ENCODE results near the gene SYNM.
A peak's percentile ranks its signal among the peaks of the same experiment; 100 is the strongest.

SYNM gene

GRCh38 chr15:99117111-99117510 is 12.2 kb downstream of the SYNM start:
- Histone ChIP-seq H3K79me1 (ENCODE audit: low read depth, low read length) (no peaks in the 10 kb centered on the region), H3K27ac (replicated peaks; ENCODE audit: low read length) (no peak overlapping the region), H4K8ac (ENCODE audit: low read depth, low read length) (no peak overlapping the region), H2BK12ac (ENCODE audit: low read length) (no peak overlapping the region), H2BK15ac (ENCODE audit: low read length) (no peak overlapping the region), H3K14ac (ENCODE audit: low read length) (no peak overlapping the region), H3K36me3 (replicated peaks in 1 of 2; ENCODE audit: control insufficient read depth in 2 of 2, insufficient read depth in 2 of 2, low read length in 2 of 2) (peaks cover 0 to 49% of the 10 kb centered on the region in 2 donors), H3K9ac (ENCODE audit: low read depth, low read length, poor library complexity) (no peak overlapping the region), H2AK5ac (ENCODE audit: low read depth, low read length) (no peak overlapping the region), H3K23ac (ENCODE audit: low read depth, low read length, poor library complexity) (no peak overlapping the region), H3K18ac (ENCODE audit: low read length) (no peak overlapping the region), H2BK120ac (ENCODE audit: low read depth, low read length) (no peak overlapping the region), H3K4me3 (ENCODE audit: low read length in 2 of 2) (no peak overlapping the region), H4K91ac (ENCODE audit: low read depth, low read length, poor library complexity) (no peak overlapping the region), H3K4me2 (ENCODE audit: insufficient read depth, low read length, poor library complexity, severe bottlenecking) (no peak overlapping the region), H3K9me3 (replicated peaks in 1 of 2; ENCODE audit: control insufficient read depth in 2 of 2, insufficient read depth in 1 of 2, low read depth in 1 of 2, low read length in 2 of 2) (no peaks in the 10 kb centered on the region), H3K27me3 (ENCODE audit: control insufficient read depth in 3 of 3, insufficient read depth in 3 of 3, low read depth in 1 of 3, low read length in 3 of 3) (no peaks in the 10 kb centered on the region), H2BK5ac (ENCODE audit: low read length) (no peak overlapping the region), H3K4ac (ENCODE audit: low read length) (no peak overlapping the region), H3K4me1 (ENCODE audit: control insufficient read depth in 2 of 2, insufficient read depth in 1 of 2, low read depth in 1 of 2, low read length in 2 of 2) (no peaks in the 10 kb centered on the region), H2AFZ (ENCODE audit: low read length) (no peak overlapping the region)
- WGBS, 2 donors (ENCODE audit: extremely low coverage in 2 of 2, insufficient read length in 2 of 2, insufficient replicate concordance in 1 of 2), result no CpG with 5 or more reads among the region's 8 CpGs
- DNase-seq (ENCODE audit: low spot score), result no peak

DNA sequence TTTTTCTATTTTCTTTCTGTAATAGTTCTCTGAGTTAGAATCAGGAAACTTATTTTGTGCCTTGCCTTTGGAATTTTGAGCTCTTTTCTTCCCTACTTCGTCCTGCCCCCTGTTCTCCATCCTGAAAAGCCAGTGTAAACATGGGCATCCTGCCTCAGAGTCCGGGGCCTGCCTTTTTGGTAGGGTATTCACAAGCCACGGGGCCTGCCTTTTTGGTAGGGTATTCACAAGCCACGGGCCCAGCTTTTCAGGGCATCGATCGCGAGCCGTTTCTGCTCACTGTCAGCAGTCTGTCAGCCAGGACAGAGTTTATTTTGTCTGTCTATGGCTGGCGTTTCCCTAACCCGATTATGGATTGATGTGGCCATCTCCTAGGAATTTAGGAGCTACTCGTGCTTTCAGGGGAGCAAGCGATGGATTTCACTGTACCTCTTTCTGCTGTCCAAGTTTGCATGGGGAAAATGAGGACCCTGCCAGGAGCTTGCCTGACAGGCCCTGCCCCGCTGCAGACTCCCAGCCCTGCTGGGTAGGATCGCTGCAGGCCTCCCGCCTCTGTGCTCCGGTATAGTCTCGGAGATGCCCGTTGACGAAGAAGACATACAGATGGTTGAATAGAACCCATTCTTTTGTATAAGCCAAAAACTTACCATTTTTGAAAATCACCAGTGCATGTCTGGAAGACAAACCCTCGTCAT is 12.8 kb downstream of the SYNM start:
- no peak for DNase-seq (ENCODE audit: low spot score)
- H2AFZ ChIP-seq (ENCODE audit: low read length), result no peak overlapping the region
- no peak overlapping the region for H2AK5ac ChIP-seq (ENCODE audit: low read depth, low read length)
- no peak overlapping the region for H3K23ac ChIP-seq (ENCODE audit: low read depth, low read length, poor library complexity)
- H2BK120ac ChIP-seq (ENCODE audit: low read depth, low read length), result no peak overlapping the region
- no peak overlapping the region for H4K91ac ChIP-seq (ENCODE audit: low read depth, low read length, poor library complexity)
- peaks cover 0 to 49% of the 10 kb centered on the region in 2 donors for H3K36me3 ChIP-seq (replicated peaks in 1 of 2; ENCODE audit: control insufficient read depth in 2 of 2, insufficient read depth in 2 of 2, low read length in 2 of 2)
- no peaks in the 10 kb centered on the region for H3K9me3 ChIP-seq (replicated peaks in 1 of 2; ENCODE audit: control insufficient read depth in 2 of 2, insufficient read depth in 1 of 2, low read depth in 1 of 2, low read length in 2 of 2)
- H3K79me1 ChIP-seq (ENCODE audit: low read depth, low read length), result no peaks in the 10 kb centered on the region
- no peak overlapping the region for H4K8ac ChIP-seq (ENCODE audit: low read depth, low read length)
- H3K9ac ChIP-seq (ENCODE audit: low read depth, low read length, poor library complexity), result no peak overlapping the region
- no peaks in the 10 kb centered on the region for H3K27me3 ChIP-seq (ENCODE audit: control insufficient read depth in 3 of 3, insufficient read depth in 3 of 3, low read depth in 1 of 3, low read length in 3 of 3)
- no peak overlapping the region for H3K4me2 ChIP-seq (ENCODE audit: insufficient read depth, low read length, poor library complexity, severe bottlenecking)
- no peak overlapping the region for H3K4ac ChIP-seq (ENCODE audit: low read length)
- no peak overlapping the region for H2BK5ac ChIP-seq (ENCODE audit: low read length)
- no peak overlapping the region for H2BK12ac ChIP-seq (ENCODE audit: low read length)
- WGBS, 2 donors (ENCODE audit: extremely low coverage in 2 of 2, insufficient read length in 2 of 2, insufficient replicate concordance in 1 of 2), result no CpG with 5 or more reads among the region's 20 CpGs
- no peak overlapping the region for H3K4me3 ChIP-seq (ENCODE audit: low read length in 2 of 2)
- no peak overlapping the region for H3K27ac ChIP-seq (replicated peaks; ENCODE audit: low read length)
- no peaks in the 10 kb centered on the region for H3K4me1 ChIP-seq (ENCODE audit: control insufficient read depth in 2 of 2, insufficient read depth in 1 of 2, low read depth in 1 of 2, low read length in 2 of 2)
- no peak overlapping the region for H2BK15ac ChIP-seq (ENCODE audit: low read length)
- no peak overlapping the region for H3K18ac ChIP-seq (ENCODE audit: low read length)
- H3K14ac ChIP-seq (ENCODE audit: low read length), result no peak overlapping the region

- Histone ChIP-seq H3K4me1 (ENCODE audit: control insufficient read depth in 2 of 2, insufficient read depth in 1 of 2, low read depth in 1 of 2, low read length in 2 of 2) (peaks cover under 1 to 3% of the 10 kb centered on the region in 2 donors), H3K9ac (ENCODE audit: low read depth, low read length, poor library complexity) (no peak overlapping the region), H3K4me2 (ENCODE audit: insufficient read depth, low read length, poor library complexity, severe bottlenecking) (no peak overlapping the region), H3K36me3 (replicated peaks in 1 of 2; ENCODE audit: control insufficient read depth in 2 of 2, insufficient read depth in 2 of 2, low read length in 2 of 2) (peaks cover 0 to 47% of the 10 kb centered on the region in 2 donors), H4K8ac (ENCODE audit: low read depth, low read length) (no peak overlapping the region), H2BK15ac (ENCODE audit: low read length) (no peak overlapping the region), H2AFZ (ENCODE audit: low read length) (no peak overlapping the region), H2BK5ac (ENCODE audit: low read length) (no peak overlapping the region), H4K91ac (ENCODE audit: low read depth, low read length, poor library complexity) (no peak overlapping the region), H3K18ac (ENCODE audit: low read length) (no peak overlapping the region), H3K4ac (ENCODE audit: low read length) (no peak overlapping the region), H3K23ac (ENCODE audit: low read depth, low read length, poor library complexity) (no peak overlapping the region), H2BK120ac (ENCODE audit: low read depth, low read length) (no peak overlapping the region), H3K27me3 (ENCODE audit: control insufficient read depth in 3 of 3, insufficient read depth in 3 of 3, low read depth in 1 of 3, low read length in 3 of 3) (no peaks in the 10 kb centered on the region), H3K79me1 (ENCODE audit: low read depth, low read length) (no peaks in the 10 kb centered on the region), H2AK5ac (ENCODE audit: low read depth, low read length) (no peak overlapping the region), H2BK12ac (ENCODE audit: low read length) (no peak overlapping the region), H3K14ac (ENCODE audit: low read length) (no peak overlapping the region), H3K9me3 (replicated peaks in 1 of 2; ENCODE audit: control insufficient read depth in 2 of 2, insufficient read depth in 1 of 2, low read depth in 1 of 2, low read length in 2 of 2) (no peaks in the 10 kb centered on the region), H3K27ac (replicated peaks; ENCODE audit: low read length) (no peak overlapping the region), H3K4me3 (ENCODE audit: low read length in 2 of 2) (no peak overlapping the region)
- DNase-seq (ENCODE audit: low spot score), result no peak
- no CpG with 5 or more reads among the region's 7 CpGs for WGBS, 2 donors (ENCODE audit: extremely low coverage in 2 of 2, insufficient read length in 2 of 2, insufficient replicate concordance in 1 of 2)
Observed at GRCh38 chr15:99118258-99118632, 13.4 kb downstream of the SYNM start.

DNA sequence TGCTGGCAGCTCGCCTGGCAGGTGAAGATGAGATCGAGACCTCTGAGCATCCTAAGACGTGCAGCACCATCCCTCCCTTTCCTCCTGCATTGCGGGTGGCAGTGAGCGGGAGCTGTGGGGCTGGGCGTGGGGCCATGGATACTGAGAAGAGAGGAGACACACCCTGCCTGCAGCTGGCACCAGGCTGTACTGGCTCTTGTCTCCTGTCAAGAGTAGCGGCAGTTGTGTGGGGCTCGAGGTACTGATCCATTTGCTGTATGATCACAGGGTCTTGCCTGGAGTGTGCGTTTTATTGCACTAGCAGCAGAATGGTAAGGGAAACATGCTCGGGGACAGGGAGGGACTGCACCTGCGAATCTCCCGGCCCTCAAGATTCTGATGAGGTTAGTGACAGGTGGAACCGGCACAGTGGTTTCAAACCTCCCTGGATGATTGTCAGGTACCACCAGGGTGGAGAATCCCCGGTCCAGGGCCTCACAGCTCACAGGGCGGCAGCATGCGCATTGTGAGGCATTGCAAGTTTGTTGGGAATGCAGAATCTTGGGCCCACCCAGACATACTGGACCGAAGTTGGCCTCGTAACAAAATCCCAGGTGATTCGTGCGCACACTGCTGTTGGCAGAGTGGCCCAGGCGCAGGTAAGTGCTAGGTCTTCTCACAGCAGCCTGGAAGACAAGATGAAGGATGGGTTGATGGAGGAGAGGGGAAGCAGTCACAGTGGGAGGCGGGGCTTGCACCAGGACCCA is 14.1 kb downstream of the SYNM start:
- H3K4ac ChIP-seq (ENCODE audit: low read length), result no peak overlapping the region
- H2BK5ac ChIP-seq (ENCODE audit: low read length), result peak overlapping the region; percentile 9
- H3K9me3 ChIP-seq (replicated peaks in 1 of 2; ENCODE audit: control insufficient read depth in 2 of 2, insufficient read depth in 1 of 2, low read depth in 1 of 2, low read length in 2 of 2), result no peaks in the 10 kb centered on the region
- no peaks in the 10 kb centered on the region for H3K79me1 ChIP-seq (ENCODE audit: low read depth, low read length)
- no peak overlapping the region for H2AFZ ChIP-seq (ENCODE audit: low read length)
- H3K4me2 ChIP-seq (ENCODE audit: insufficient read depth, low read length, poor library complexity, severe bottlenecking), result no peak overlapping the region
- no peak overlapping the region for H2BK12ac ChIP-seq (ENCODE audit: low read length)
- H3K18ac ChIP-seq (ENCODE audit: low read length), result peak overlapping the region; percentile 67
- H2AK5ac ChIP-seq (ENCODE audit: low read depth, low read length), result no peak overlapping the region
- peaks cover 0 to 40% of the 10 kb centered on the region in 2 donors for H3K36me3 ChIP-seq (replicated peaks in 1 of 2; ENCODE audit: control insufficient read depth in 2 of 2, insufficient read depth in 2 of 2, low read length in 2 of 2)
- H2BK120ac ChIP-seq (ENCODE audit: low read depth, low read length), result no peak overlapping the region
- no peak overlapping the region for H3K14ac ChIP-seq (ENCODE audit: low read length)
- no peaks in the 10 kb centered on the region for H3K27me3 ChIP-seq (ENCODE audit: control insufficient read depth in 3 of 3, insufficient read depth in 3 of 3, low read depth in 1 of 3, low read length in 3 of 3)
- peak overlapping the region; percentile 68 for H3K23ac ChIP-seq (ENCODE audit: low read depth, low read length, poor library complexity)
- H3K4me3 ChIP-seq (ENCODE audit: low read length in 2 of 2), result no peak overlapping the region
- no peak for DNase-seq (ENCODE audit: low spot score)
- H4K91ac ChIP-seq (ENCODE audit: low read depth, low read length, poor library complexity), result no peak overlapping the region
- H3K27ac ChIP-seq (replicated peaks; ENCODE audit: low read length), result no peak overlapping the region
- peaks cover 7 to 10% of the 10 kb centered on the region in 2 donors for H3K4me1 ChIP-seq (ENCODE audit: control insufficient read depth in 2 of 2, insufficient read depth in 1 of 2, low read depth in 1 of 2, low read length in 2 of 2)
- WGBS, 2 donors (ENCODE audit: extremely low coverage in 2 of 2, insufficient read length in 2 of 2, insufficient replicate concordance in 1 of 2), result no CpG with 5 or more reads among the region's 22 CpGs
- H3K9ac ChIP-seq (ENCODE audit: low read depth, low read length, poor library complexity), result peak overlapping the region; percentile 47
- no peak overlapping the region for H2BK15ac ChIP-seq (ENCODE audit: low read length)
- H4K8ac ChIP-seq (ENCODE audit: low read depth, low read length), result no peak overlapping the region
